Nephron progenitor cell (in vitro differentiated cells): Measurements from ENCODE around the gene PCP4L1.

Source experiments
- DNase-seq: peaks from one replicate; pipeline ENCODE4 v3.0.0; 2021
- H3K27ac Mint-ChIP-seq: 2 replicates; pipeline ENCODE4 v1.8.0; 2021; ENCODE audit warnings: mild to moderate bottlenecking, moderate library complexity, mixed read lengths
- H3K27me3 Mint-ChIP-seq: 2 replicates; pipeline ENCODE4 v1.8.0; 2021; ENCODE audit warnings: mild to moderate bottlenecking, low read depth, mixed read lengths; ENCODE audit not compliant: poor library complexity
- H3K36me3 Mint-ChIP-seq: 2 replicates; pipeline ENCODE4 v1.8.0; 2021; ENCODE audit warnings: low read depth, mixed read lengths
- H3K4me1 Mint-ChIP-seq: 2 replicates; pipeline ENCODE4 v1.8.0; 2021; ENCODE audit warnings: mixed read lengths
- H3K4me3 Mint-ChIP-seq: 2 replicates; pipeline ENCODE4 v1.8.0; 2021; ENCODE audit warnings: mild to moderate bottlenecking, moderate library complexity, mixed read lengths
- H3K9me3 Mint-ChIP-seq: 2 replicates; pipeline ENCODE4 v1.8.0; 2021; ENCODE audit warnings: mild to moderate bottlenecking, moderate library complexity, mixed read lengths
- CTCF ChIP-seq: fragments of 200-600 bp; sonication (generic); IDR thresholded peaks from 2 replicates; pipeline ENCODE4 v1.5.0; 2021; ENCODE audit warnings: antibody characterized with exemption

Gene PCP4L1

DNA sequence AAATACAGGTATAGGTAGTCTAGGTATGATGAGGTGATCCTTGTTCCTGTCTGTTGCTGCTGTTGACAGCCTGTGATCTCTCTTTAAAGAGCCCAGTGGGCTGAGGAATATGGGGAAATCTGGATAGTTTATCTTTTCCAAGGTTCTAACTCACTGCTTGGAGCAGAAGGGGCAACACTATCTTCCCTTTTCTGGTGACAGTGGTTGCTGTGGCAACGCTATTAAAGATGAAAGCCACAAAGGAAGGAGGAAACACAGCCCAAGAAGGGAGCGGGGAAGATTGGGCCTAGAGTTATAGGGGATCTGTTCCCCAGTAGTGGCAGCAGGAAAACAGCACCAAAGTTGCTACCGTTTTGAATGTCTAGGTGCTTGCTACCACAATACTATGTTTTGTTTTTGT, 8.8 kb downstream of the PCP4L1 start:
- Mint-ChIP-seq H3K36me3 (no peaks in the 10 kb centered on the region), H3K27me3 (peaks cover 38% of the 10 kb centered on the region), H3K27ac (no peak overlapping the region), H3K9me3 (no peaks in the 10 kb centered on the region), H3K4me3 (no peak overlapping the region), H3K4me1 (peaks cover 13% of the 10 kb centered on the region)
- no peak for DNase-seq
- TF ChIP-seq CTCF: no peak

GRCh38 chr1:161273402-161273801, 14.9 kb downstream of the PCP4L1 start:
- no peak overlapping the region for H3K4me3 Mint-ChIP-seq
- no peak for DNase-seq
- H3K27ac Mint-ChIP-seq: no peak overlapping the region
- no peaks in the 10 kb centered on the region for H3K9me3 Mint-ChIP-seq
- H3K36me3 Mint-ChIP-seq: no peaks in the 10 kb centered on the region
- H3K27me3 Mint-ChIP-seq: peaks cover 47% of the 10 kb centered on the region
- no peak for TF ChIP-seq CTCF
- H3K4me1 Mint-ChIP-seq: peaks cover 4% of the 10 kb centered on the region

GRCh38 chr1:161274874-161275273, 16.3 kb downstream of the PCP4L1 start:
- H3K4me3 Mint-ChIP-seq: no peak overlapping the region
- DNase-seq: no peak
- TF ChIP-seq CTCF: no peak
- no peak overlapping the region for H3K27ac Mint-ChIP-seq
- peaks cover 4% of the 10 kb centered on the region for H3K4me1 Mint-ChIP-seq
- H3K36me3 Mint-ChIP-seq: no peaks in the 10 kb centered on the region
- H3K9me3 Mint-ChIP-seq: no peaks in the 10 kb centered on the region
- peaks cover 54% of the 10 kb centered on the region for H3K27me3 Mint-ChIP-seq

- Mint-ChIP-seq H3K27ac (no peak overlapping the region), H3K4me3 (no peak overlapping the region), H3K9me3 (peaks cover 11% of the 10 kb centered on the region), H3K4me1 (peaks cover 19% of the 10 kb centered on the region), H3K36me3 (peaks cover 8% of the 10 kb centered on the region), H3K27me3 (peaks cover 60% of the 10 kb centered on the region)
- TF ChIP-seq CTCF: no peak
- no peak for DNase-seq
These were observed 24.4 kb downstream of the PCP4L1 start for GRCh38 chr1:161282991-161283390.

DNA sequence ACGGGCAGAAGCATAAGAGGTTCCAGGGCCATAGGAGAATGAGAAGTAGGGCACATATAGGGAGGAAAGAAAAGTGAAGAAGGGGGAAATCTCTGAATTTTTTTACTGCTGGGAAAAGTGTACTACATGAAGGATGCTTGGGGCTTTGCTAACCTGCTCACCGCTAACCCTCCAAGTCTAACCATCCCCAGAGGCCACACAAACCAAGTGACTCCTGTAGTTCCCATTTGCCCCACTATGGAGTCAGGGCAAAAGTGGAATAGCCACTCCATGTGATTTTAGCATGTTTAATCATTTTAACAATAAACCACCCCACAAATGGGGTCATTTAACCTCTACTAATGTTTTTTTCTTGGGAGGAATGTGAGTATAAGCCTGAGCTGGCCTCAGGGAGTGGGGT, 26.6 kb downstream of the PCP4L1 start:
- Mint-ChIP-seq H3K4me3 (no peak overlapping the region), H3K4me1 (peaks cover 19% of the 10 kb centered on the region), H3K27ac (no peak overlapping the region), H3K9me3 (peaks cover 11% of the 10 kb centered on the region), H3K27me3 (peaks cover 44% of the 10 kb centered on the region), H3K36me3 (peaks cover 8% of the 10 kb centered on the region)
- TF ChIP-seq CTCF: no peak
- no peak for DNase-seq

DNA sequence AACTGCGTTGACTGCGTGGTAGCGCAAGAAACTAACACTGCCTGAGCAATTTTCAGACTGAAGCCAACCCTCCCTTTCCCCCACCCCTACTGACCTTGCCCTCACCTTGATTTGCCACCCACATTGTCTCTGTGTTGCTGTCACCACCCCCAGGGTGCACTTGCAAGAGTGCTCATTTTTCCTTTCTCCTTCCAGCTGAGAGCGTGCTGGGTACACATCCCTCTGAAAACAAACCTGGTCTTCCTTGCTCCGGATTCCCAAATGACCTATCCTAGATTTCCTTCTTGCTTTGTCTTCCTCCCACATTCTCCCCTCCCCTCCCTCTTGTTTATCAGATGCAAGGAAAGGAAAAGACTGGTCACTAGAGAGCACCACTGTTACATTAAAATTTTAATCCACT, 27.0 kb downstream of the PCP4L1 start:
- H3K27me3 Mint-ChIP-seq: peaks cover 40% of the 10 kb centered on the region

More for the DNA sequence above, 27.0 kb downstream of the PCP4L1 start:
- Mint-ChIP-seq H3K27ac (no peak overlapping the region), H3K9me3 (peaks cover 11% of the 10 kb centered on the region), H3K36me3 (peaks cover 8% of the 10 kb centered on the region), H3K4me3 (no peak overlapping the region), H3K4me1 (peaks cover 19% of the 10 kb centered on the region)
- DNase-seq: no peak
- TF ChIP-seq CTCF: no peak
